Endothelial cell of umbilical vein (primary cell): Measurements from ENCODE around the gene ANXA4. TPM values are rescaled to one million over a fixed set of nuclear protein-coding genes. Genes with fewer than 3 reads are reported as not detected.

ENCODE experiments used
- BruUV-seq: library from RNA; stranded (reverse); fragments of 400-500 nt; replicated peaks from 2 replicates; lab custom pipeline; 2021; lab: Mats Ljungman, UMichigan
- CTCF ChIA-PET: fragments of 300-600, 350-600 bp; sonication (Branson Sonifier 250); formaldehyde crosslinking; loops from one replicate; lab custom pipeline; 2021; ENCODE audit warnings: antibody characterized with exemption, inconsistent platforms; lab: Charles Lee
- POLR2A ChIA-PET: fragments of 300-600, 350-600 bp; sonication (Branson Sonifier 250); formaldehyde crosslinking; loops from one replicate; lab custom pipeline; 2021; ENCODE audit warnings: antibody characterized with exemption, inconsistent platforms; lab: Charles Lee
- DNase-seq: peaks from one replicate; pipeline ENCODE4 v3.0.0-alpha.2; 2011; ENCODE audit warnings: low read depth, low spot score
- FAIRE-seq: peaks from 2 replicates; lab custom pipeline; 2011; peaks lifted over from hg19 to GRCh38; lab: Jason Lieb, UNC
- H2AFZ ChIP-seq: 2 replicates; pipeline ENCODE4 v1.6.0; 2012; ENCODE audit warnings: low read depth, low read length, control low read depth, inconsistent platforms
- H3K27ac ChIP-seq: 2 replicates; pipeline ENCODE4 v1.5.1; 2011; ENCODE audit warnings: low read depth, mild to moderate bottlenecking, control low read depth, low read length, moderate library complexity; ENCODE audit not compliant: insufficient read depth
- H3K27me3 ChIP-seq, 2 experiments: 2 replicates each; pipeline versions ENCODE4 v1.6.0 to v1.6.1; 2011; ENCODE audit warnings: low read length in 2 of 2, mixed read lengths in 1 of 2; ENCODE audit not compliant: control insufficient read depth in 2 of 2, insufficient read depth in 2 of 2
- H3K36me3 ChIP-seq, 2 experiments: 2 replicates in 1 of 2; 3 replicates in 1 of 2; pipeline ENCODE4 v1.5.1; 2011; ENCODE audit warnings: low read length in 2 of 2, mild to moderate bottlenecking in 1 of 2, moderate library complexity in 1 of 2; ENCODE audit not compliant: control insufficient read depth in 2 of 2, insufficient read depth in 2 of 2; ENCODE audit errors: extremely low read depth in 1 of 2
- H3K4me1 ChIP-seq: 3 replicates; pipeline ENCODE4 v1.5.1; 2011; ENCODE audit warnings: mild to moderate bottlenecking, low read length; ENCODE audit not compliant: control insufficient read depth, insufficient read depth; ENCODE audit errors: extremely low read depth
- H3K4me2 ChIP-seq: 2 replicates; pipeline ENCODE4 v1.6.1; 2011; ENCODE audit warnings: low read length, control low read depth, mixed read lengths; ENCODE audit not compliant: insufficient read depth
- H3K4me3 ChIP-seq, 3 experiments: fragments of 200-600 bp in 1 of 3; sonication (generic), shearing (Covaris generic) in 1 of 3; replicated peaks in 1 of 3; 2 replicates each; pipeline ENCODE4 v1.5.1; 2011 to 2016; ENCODE audit warnings: control low read depth in 3 of 3, low read length in 3 of 3, mild to moderate bottlenecking in 2 of 3, inconsistent platforms in 1 of 3, low read depth in 1 of 3, moderate library complexity in 1 of 3; ENCODE audit not compliant: insufficient read depth in 1 of 3
- H3K79me2 ChIP-seq: 2 replicates; pipeline ENCODE4 v1.6.0; 2012; ENCODE audit warnings: low read length, inconsistent platforms; ENCODE audit not compliant: control insufficient read depth, insufficient read depth
- H3K9ac ChIP-seq: replicated peaks from 2 replicates; pipeline ENCODE3; 2011; ENCODE audit warnings: low read length, control low read depth; ENCODE audit not compliant: insufficient read depth; ENCODE audit errors: extremely low read depth
- H3K9me1 ChIP-seq: replicated peaks from 3 replicates; pipeline ENCODE4 v1.6.0; 2011; ENCODE audit warnings: mild to moderate bottlenecking, low read length; ENCODE audit not compliant: control insufficient read depth, insufficient read depth; ENCODE audit errors: extremely low read depth
- H3K9me3 ChIP-seq: replicated peaks from 2 replicates; pipeline ENCODE4 v1.5.1; 2012; ENCODE audit warnings: low read length, inconsistent platforms; ENCODE audit not compliant: control insufficient read depth, insufficient read depth
- H4K20me1 ChIP-seq: replicated peaks from 2 replicates; pipeline ENCODE3; 2011; ENCODE audit warnings: mild to moderate bottlenecking, low read length; ENCODE audit not compliant: control insufficient read depth, insufficient read depth; ENCODE audit errors: extremely low read depth
- CTCF ChIP-seq, 2 donors: IDR thresholded peaks; 1 replicate in 1 of 2; 2 replicates in 1 of 2; pipeline ENCODE4 v1.5.1; 2011; ENCODE audit warnings: low read length in 2 of 2, mild to moderate bottlenecking in 2 of 2, moderate library complexity in 2 of 2, control low read depth in 1 of 2, inconsistent platforms in 1 of 2, low read depth in 1 of 2; ENCODE audit not compliant: insufficient read depth in 1 of 2; ENCODE audit errors: extremely low read depth in 1 of 2
- EZH2 ChIP-seq: IDR thresholded peaks from 2 replicates; pipeline ENCODE4 v1.6.1; 2012; ENCODE audit warnings: borderline replicate concordance, low read depth, mild to moderate bottlenecking, moderate library complexity, low read length, inconsistent platforms; ENCODE audit not compliant: severe bottlenecking
- FOS ChIP-seq: IDR thresholded peaks from 2 replicates; pipeline ENCODE4 v1.6.1; 2011; ENCODE audit warnings: mild to moderate bottlenecking, low read length, moderate library complexity, borderline replicate concordance; ENCODE audit not compliant: insufficient read depth
- GATA2 ChIP-seq: IDR thresholded peaks from 2 replicates; pipeline ENCODE4 v1.7.0; 2011; ENCODE audit warnings: low read depth, mild to moderate bottlenecking, moderate library complexity, mixed read lengths, low read length; ENCODE audit not compliant: insufficient read length, insufficient read depth
- JUN ChIP-seq: IDR thresholded peaks from 2 replicates; pipeline ENCODE4 v1.6.1; 2011; ENCODE audit warnings: borderline replicate concordance, low read depth; ENCODE audit not compliant: insufficient read length, insufficient read depth
- MAX ChIP-seq: IDR thresholded peaks from 2 replicates; pipeline ENCODE4 v1.6.1; 2011; ENCODE audit not compliant: insufficient read depth, insufficient read length
- MYC ChIP-seq: IDR thresholded peaks from one replicate; pipeline ENCODE4 v1.6.1; 2011; ENCODE audit warnings: mild to moderate bottlenecking, low read depth, low read length
- POLR2A ChIP-seq: IDR thresholded peaks from 2 replicates; pipeline ENCODE4 v1.6.1; 2012; ENCODE audit warnings: low read depth, mild to moderate bottlenecking, control low read depth, low read length
- POLR2AphosphoS5 ChIP-seq: IDR thresholded peaks from 2 replicates; pipeline ENCODE4 v1.6.1; 2012; ENCODE audit warnings: low read depth, mild to moderate bottlenecking, control low read depth, low read length, moderate library complexity; ENCODE audit not compliant: insufficient read depth
- dilution Hi-C: fragments of 300-500 bp; cut with MboI; formaldehyde crosslinking; loops from one replicate; pipeline ENCODE4 v1.15.0; 2019; ENCODE audit warnings: low sequenced_read_pairs; ENCODE audit not compliant: extremely low pct_ligation_motif_present
- intact Hi-C: fragments of 100-400 bp; cut with micrococcal nuclease; formaldehyde crosslinking; loops from one replicate; pipeline ENCODE4 v1.10.0; 2022
- polyA plus RNA-seq, 4 experiments: library from polyadenylated mRNA; depleted of rRNA in 3 of 4; stranded (reverse) in 3 of 4; unstranded in 1 of 4; fragments of >200 nt; gene quantifications; 2 replicates each; pipeline versions ENCODE4 v1.2.1 to v1.2.3, GENCODE V29; 2011 to 2012; ENCODE audit warnings: missing spikeins in 1 of 4
- total RNA-seq: library from RNA; stranded (reverse); gene quantifications from 2 replicates; pipeline ENCODE4 v1.2.3, GENCODE V29; 2021

Gene ANXA4
- total and polyA plus RNA-seq, 2 donors (not counting 3 experiments of a cell fraction or from before 2014, with no cell fraction given) = 29.4 to 79.6 TPM

GRCh38 chr2:69810550-69810949 is 68.6 kb downstream of the ANXA4 start:
- Histone ChIP-seq H3K9me3 (no peaks in the 10 kb centered on the region), H3K27ac (no peak overlapping the region), H4K20me1 (no peaks in the 10 kb centered on the region), H3K4me3 (no peak overlapping the region), H3K79me2 (no peaks in the 10 kb centered on the region), H3K4me1 (peaks cover 3% of the 10 kb centered on the region), H3K36me3 (peaks cover 0 to 8% of the 10 kb centered on the region in 2 experiments), H2AFZ (no peak overlapping the region), H3K4me2 (no peak overlapping the region), H3K9me1 (no peaks in the 10 kb centered on the region), H3K9ac (no peak overlapping the region), H3K27me3 (no peaks in the 10 kb centered on the region)
- CTCF ChIA-PET = interaction anchor here (1.1 to 15.5 kb wide), 3 partner anchors 20 to 245 kb away, joined by 3 to 784 read pairs (median 4); no protein-coding TSS in a partner anchor
- dilution Hi-C loops = no loop called here
- DNase-seq (no peak), FAIRE-seq (no peak)
- POLR2A ChIA-PET = no interaction called here
- TF ChIP-seq GATA2 = no peak
- TF ChIP-seq EZH2 = no peak
- no peak for TF ChIP-seq MYC
- no peak for TF ChIP-seq CTCF (IDR thresholded peaks at IDR 0.05; ENCODE audit: extremely low read depth in 1 of 2, insufficient read depth in 1 of 2, low read depth in 1 of 2, low read length in 2 of 2)
- no peak for TF ChIP-seq FOS
- TF ChIP-seq JUN = no peak
- TF ChIP-seq POLR2AphosphoS5 = no peak
- TF ChIP-seq POLR2A = no peak
- no peak for TF ChIP-seq MAX
- no TSS peak for BruUV-seq
- intact Hi-C loops = no loop called here
